Rectal smooth muscle tissue (tissue), 1 donor: ENCODE measurements around the gene TMEM156.
"Not testable (repeated sequence)": the region's sequence is repeated elsewhere in the genome, so short reads cannot be mapped to it uniquely, and the experiment has no call there.

ENCODE experiments used
- H3K27ac ChIP-seq: one replicate; pipeline ENCODE4 v1.7.0; 2013; ENCODE audit warnings: low read depth, low read length, inconsistent platforms
- H3K27me3 ChIP-seq: one replicate; pipeline ENCODE4 v1.7.0; 2013; ENCODE audit warnings: low read length; ENCODE audit not compliant: control insufficient read depth, insufficient read depth
- H3K36me3 ChIP-seq: one replicate; pipeline ENCODE4 v1.7.0; 2013; ENCODE audit warnings: low read length; ENCODE audit not compliant: control insufficient read depth, insufficient read depth
- H3K4me1 ChIP-seq: one replicate; pipeline ENCODE4 v1.7.0; 2013; ENCODE audit warnings: low read length; ENCODE audit not compliant: control insufficient read depth, insufficient read depth
- H3K4me3 ChIP-seq: one replicate; pipeline ENCODE4 v1.7.0; 2013; ENCODE audit warnings: low read length
- H3K9ac ChIP-seq: one replicate; pipeline ENCODE4 v1.7.0; 2013; ENCODE audit warnings: low read length

TMEM156 gene

DNA sequence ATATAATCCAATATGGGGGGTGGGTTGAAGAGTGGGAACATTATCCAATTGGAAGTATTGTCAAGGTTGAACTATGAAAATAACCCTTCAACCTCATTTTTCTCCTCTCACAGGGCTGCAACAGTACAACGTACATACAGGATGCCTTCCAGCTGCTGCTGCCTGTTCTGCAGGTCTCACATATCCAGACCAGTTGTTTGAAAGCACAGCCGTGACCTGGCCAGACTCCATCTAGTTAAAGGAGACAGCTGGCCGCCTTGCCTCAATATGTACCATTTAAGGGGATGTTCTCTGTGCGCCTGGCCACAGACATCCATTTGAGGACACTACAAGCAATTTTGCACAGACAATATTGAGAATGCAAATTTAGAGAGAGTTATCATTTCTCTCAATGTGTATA lies 88.9 kb downstream of the TMEM156 start:
- H3K4me1 ChIP-seq: peaks cover 25% of the 10 kb centered on the region
- no peaks in the 10 kb centered on the region for H3K27me3 ChIP-seq
- no peak overlapping the region for H3K9ac ChIP-seq
- H3K4me3 ChIP-seq: no peak overlapping the region
- H3K27ac ChIP-seq: peak overlapping the region; percentile 92
- peaks cover 3% of the 10 kb centered on the region for H3K36me3 ChIP-seq

GRCh38 chr4:38941906-38942305 lies 90.3 kb downstream of the TMEM156 start:
- H3K9ac ChIP-seq, H3K27me3 ChIP-seq, H3K4me3 ChIP-seq: not testable (repeated sequence)
- peaks cover 19% of the 10 kb centered on the region for H3K4me1 ChIP-seq
- H3K27ac ChIP-seq: peak overlapping the region; percentile 92
- H3K36me3 ChIP-seq: peaks cover 13% of the 10 kb centered on the region

DNA sequence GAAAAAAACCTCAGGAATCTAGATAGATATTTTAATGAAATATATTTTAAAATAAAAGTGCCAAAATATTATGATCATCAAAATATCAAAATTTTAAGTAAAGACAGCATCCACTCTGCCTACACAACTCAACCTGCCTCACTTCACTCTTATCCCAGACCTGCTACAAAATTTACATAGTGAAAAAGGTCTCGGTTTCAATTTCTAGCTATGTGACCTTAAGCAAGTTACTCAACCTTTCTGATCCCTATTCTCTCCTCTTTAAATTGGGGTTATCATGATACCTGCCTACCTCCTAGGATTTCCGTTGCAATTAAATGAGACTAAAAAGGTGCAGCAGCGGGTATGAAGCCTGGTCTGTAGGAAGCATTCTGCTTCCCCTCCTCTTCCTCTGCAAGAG lies 91.7 kb downstream of the TMEM156 start:
- Histone ChIP-seq H3K36me3 (peaks cover 16% of the 10 kb centered on the region), H3K4me3 (no peak overlapping the region), H3K9ac (no peak overlapping the region), H3K4me1 (peaks cover 16% of the 10 kb centered on the region), H3K27ac (peak overlapping the region; percentile 92), H3K27me3 (no peaks in the 10 kb centered on the region)

GRCh38 chr4:38939165-38939564 lies 93.0 kb downstream of the TMEM156 start:
- Histone ChIP-seq H3K36me3 (peaks cover 19% of the 10 kb centered on the region), H3K27me3 (no peaks in the 10 kb centered on the region), H3K27ac (peak overlapping the region; percentile 1), H3K9ac (no peak overlapping the region), H3K4me1 (peaks cover 20% of the 10 kb centered on the region), H3K4me3 (no peak overlapping the region)

DNA sequence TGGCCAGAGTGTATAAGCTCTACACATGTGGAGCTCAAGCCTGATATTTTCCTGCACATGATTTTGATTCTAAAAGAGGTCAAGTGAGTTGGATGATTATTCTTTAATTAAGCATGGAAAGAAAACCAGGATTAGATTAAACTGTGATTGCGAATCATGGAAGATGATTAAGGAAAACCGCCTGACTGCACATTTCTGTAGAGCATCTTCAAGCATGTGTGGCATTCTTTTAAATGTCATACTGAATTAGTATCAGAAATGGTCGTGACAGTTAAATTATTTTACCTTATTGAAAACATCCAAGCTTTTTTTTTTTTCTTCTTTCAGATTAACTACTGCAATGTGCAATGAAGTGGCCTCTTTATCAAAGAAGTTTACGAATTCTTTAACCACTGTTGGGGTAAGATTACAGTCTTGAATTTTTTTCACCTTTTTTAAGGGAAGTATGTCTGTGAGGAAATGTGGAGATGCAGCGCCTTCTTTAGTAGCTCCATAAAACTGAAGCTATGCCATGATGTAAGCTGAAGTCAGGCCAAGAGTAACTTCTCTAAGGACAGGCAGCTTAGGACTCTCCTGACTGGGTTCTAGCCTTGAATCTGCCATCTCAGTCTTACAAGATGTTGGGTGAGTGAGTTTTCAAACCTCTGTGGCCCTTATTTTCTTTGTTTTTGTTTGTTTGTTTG lies 96.7 kb downstream of the TMEM156 start:
- Histone ChIP-seq H3K4me3 (no peak overlapping the region), H3K4me1 (peaks cover 14% of the 10 kb centered on the region), H3K27me3 (no peaks in the 10 kb centered on the region), H3K9ac (no peak overlapping the region), H3K36me3 (peaks cover 32% of the 10 kb centered on the region), H3K27ac (peak overlapping the region; percentile 53)

DNA sequence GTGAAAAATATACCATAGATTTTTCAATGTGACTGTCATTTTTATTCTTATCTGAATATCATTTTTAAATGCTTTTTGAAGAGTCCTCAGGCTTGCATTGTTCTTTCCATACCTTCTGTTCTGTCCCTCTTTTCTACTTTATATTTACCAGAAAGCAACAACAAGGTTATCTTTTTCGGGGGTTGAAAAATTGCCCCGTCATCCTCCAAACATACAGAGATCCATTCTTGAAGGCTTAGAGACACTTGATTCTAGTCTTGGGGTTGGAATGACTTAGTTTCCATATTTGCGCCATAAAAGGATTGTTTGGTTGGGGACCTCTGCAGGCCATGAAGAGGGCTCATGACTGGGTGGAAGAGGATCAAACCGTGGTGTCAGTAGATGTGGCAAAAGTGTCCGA lies 101.1 kb downstream of the TMEM156 start:
- peaks cover 45% of the 10 kb centered on the region for H3K4me1 ChIP-seq
- H3K27me3 ChIP-seq: no peaks in the 10 kb centered on the region
- peaks cover 29% of the 10 kb centered on the region for H3K36me3 ChIP-seq
- no peak overlapping the region for H3K9ac ChIP-seq
- H3K27ac ChIP-seq: peak overlapping the region; percentile 84
- no peak overlapping the region for H3K4me3 ChIP-seq

DNA sequence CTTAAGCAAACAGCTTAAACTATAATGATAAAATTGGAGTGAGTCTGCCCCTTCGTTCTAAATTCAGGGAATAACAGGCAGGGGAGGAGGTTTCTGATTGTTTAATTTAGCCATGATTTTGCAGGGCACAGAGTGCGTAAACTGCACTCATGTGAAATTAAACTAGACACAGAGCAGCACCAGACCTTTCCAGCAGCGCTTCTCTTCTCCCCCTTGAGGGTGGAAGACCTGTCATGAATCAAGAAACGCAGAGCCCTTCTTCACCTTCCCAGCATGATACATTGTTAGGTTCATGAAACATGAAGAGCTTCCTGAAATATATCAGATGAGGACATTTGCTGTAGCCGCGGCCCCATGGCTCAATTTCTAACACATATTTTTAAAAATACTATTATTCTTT lies 101.5 kb downstream of the TMEM156 start:
- Histone ChIP-seq H3K36me3 (peaks cover 29% of the 10 kb centered on the region), H3K4me3 (no peak overlapping the region), H3K9ac (no peak overlapping the region), H3K4me1 (peaks cover 46% of the 10 kb centered on the region), H3K27me3 (no peaks in the 10 kb centered on the region), H3K27ac (peak overlapping the region; percentile 84)

GRCh38 chr4:38930204-38930603 lies 102.0 kb downstream of the TMEM156 start:
- Histone ChIP-seq H3K4me1 (peaks cover 45% of the 10 kb centered on the region), H3K27me3 (no peaks in the 10 kb centered on the region), H3K9ac (no peak overlapping the region), H3K36me3 (peaks cover 29% of the 10 kb centered on the region), H3K27ac (peak overlapping the region; percentile 84), H3K4me3 (no peak overlapping the region)

GRCh38 chr4:38928974-38929373 lies 103.2 kb downstream of the TMEM156 start:
- H3K36me3 ChIP-seq: peaks cover 25% of the 10 kb centered on the region
- no peak overlapping the region for H3K4me3 ChIP-seq
- no peak overlapping the region for H3K9ac ChIP-seq
- H3K27me3 ChIP-seq: no peaks in the 10 kb centered on the region
- peak overlapping the region; percentile 84 for H3K27ac ChIP-seq
- peaks cover 53% of the 10 kb centered on the region for H3K4me1 ChIP-seq

DNA sequence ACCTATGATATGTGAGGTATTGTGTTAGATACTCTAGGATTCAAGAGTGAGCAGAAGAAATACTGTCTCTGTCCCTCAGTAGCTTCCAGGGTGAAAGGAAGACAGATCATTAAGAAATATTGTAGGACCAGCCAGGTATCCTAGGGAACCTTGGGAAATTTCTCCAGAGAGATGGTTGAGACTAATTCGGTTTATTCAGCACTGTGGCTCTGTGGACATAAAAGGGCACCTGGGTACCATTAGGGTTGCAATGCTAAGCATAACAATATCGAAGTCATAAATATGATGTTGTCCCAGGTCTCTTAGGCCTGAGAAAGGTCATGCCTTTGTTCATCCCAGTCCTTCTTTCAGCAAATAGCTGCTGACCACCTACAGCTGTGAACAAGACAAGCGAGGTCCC lies 103.6 kb downstream of the TMEM156 start:
- no peaks in the 10 kb centered on the region for H3K27me3 ChIP-seq
- peaks cover 57% of the 10 kb centered on the region for H3K4me1 ChIP-seq
- H3K27ac ChIP-seq: peak overlapping the region; percentile 84
- peaks cover 23% of the 10 kb centered on the region for H3K36me3 ChIP-seq
- no peak overlapping the region for H3K4me3 ChIP-seq
- H3K9ac ChIP-seq: no peak overlapping the region

GRCh38 chr4:38926896-38927295 lies 105.3 kb downstream of the TMEM156 start:
- H3K4me1 ChIP-seq: peaks cover 69% of the 10 kb centered on the region
- no peaks in the 10 kb centered on the region for H3K27me3 ChIP-seq
- H3K27ac ChIP-seq: peak overlapping the region; percentile 86
- H3K4me3 ChIP-seq: no peak overlapping the region
- H3K9ac ChIP-seq: no peak overlapping the region
- peaks cover 17% of the 10 kb centered on the region for H3K36me3 ChIP-seq

DNA sequence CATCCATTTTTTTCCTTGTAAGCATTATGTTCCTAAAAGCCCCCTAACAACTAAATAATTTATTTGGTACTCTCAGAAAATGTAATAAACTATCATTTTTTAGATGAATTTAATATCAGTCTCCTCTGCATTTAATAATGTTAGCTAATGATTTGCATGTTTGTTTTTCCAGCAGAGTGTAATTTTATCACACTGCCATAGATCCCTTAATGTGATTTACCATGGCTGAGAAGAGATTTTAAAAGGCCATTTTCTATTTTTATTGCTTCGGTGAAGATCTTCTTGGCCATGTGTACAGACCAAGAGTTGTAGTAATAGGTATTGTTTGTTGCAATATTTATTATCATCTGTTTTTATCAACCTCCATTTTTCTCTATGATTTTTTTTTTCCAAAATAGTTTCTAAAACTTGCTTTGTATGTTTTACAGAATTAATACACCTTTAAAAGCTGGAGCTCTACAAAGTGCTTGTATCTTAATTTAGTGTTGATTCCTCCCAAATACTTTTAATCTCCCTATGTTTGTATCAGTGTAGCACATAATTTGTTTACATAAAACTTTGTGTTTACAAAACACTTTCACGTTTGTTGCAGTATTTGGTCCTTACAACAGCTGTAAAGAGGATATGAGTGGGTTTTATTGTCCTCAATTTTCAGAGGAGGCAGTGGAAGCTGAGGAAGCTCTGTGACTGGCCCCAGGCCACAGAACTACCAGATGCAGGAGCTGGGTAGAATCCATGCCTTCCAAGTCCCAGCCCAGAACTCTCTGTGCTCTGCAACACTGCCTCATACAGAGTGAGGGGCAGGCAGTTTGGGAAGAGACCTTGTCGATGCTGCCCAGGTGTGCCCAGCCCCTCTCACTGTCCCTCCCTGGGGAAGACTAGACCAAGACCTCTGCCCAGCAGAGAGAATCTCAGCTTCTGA lies 106.5 kb downstream of the TMEM156 start:
- Histone ChIP-seq H3K4me1 (peaks cover 65% of the 10 kb centered on the region), H3K36me3 (peaks cover 14% of the 10 kb centered on the region), H3K27me3 (no peaks in the 10 kb centered on the region), H3K9ac (no peak overlapping the region), H3K27ac (peak overlapping the region; percentile 86), H3K4me3 (no peak overlapping the region)
